Stimulated activated naive B cell treated with anti-CD40 and anti-IgM and Interleukin-4, amounts not matched to agents 10 μg/mL and 1 μg/mL and 100 μg/mL, for 72 hours (primary cell): Measurements from ENCODE around the gene LMTK3.
A peak's percentile ranks its signal among the peaks of the same experiment; 100 is the strongest.

Experiments used
- ATAC-seq, 2 donors: fragments of 150-1000 bp; cut with Tn5 transposase; replicated peaks; 2 replicates each; pipeline ENCODE4 v1.10.0; 2021; ENCODE audit warnings: moderate library complexity in 1 of 2
- DNase-seq: peaks from one replicate; pipeline ENCODE4 v3.0.0; 2021
- H3K27ac Mint-ChIP-seq: one replicate; pipeline ENCODE4 v1.8.0; 2022; ENCODE audit warnings: mild to moderate bottlenecking, mixed read lengths
- H3K27me3 Mint-ChIP-seq, 2 donors: one replicate each; pipeline ENCODE4 v1.8.0; 2022; ENCODE audit warnings: mixed read lengths in 2 of 2
- H3K36me3 Mint-ChIP-seq, 2 donors: one replicate each; pipeline ENCODE4 v1.8.0; 2022; ENCODE audit warnings: mixed read lengths in 2 of 2, mild to moderate bottlenecking in 1 of 2
- H3K4me1 Mint-ChIP-seq, 2 donors: one replicate each; pipeline ENCODE4 v1.8.0; 2022; ENCODE audit warnings: mixed read lengths in 2 of 2, mild to moderate bottlenecking in 1 of 2
- H3K4me3 Mint-ChIP-seq, 2 donors: one replicate each; pipeline ENCODE4 v1.8.0; 2022; ENCODE audit warnings: mild to moderate bottlenecking in 2 of 2, mixed read lengths in 2 of 2, moderate library complexity in 1 of 2
- H3K9me3 Mint-ChIP-seq, 2 donors: one replicate each; pipeline ENCODE4 v1.8.0; 2022; ENCODE audit warnings: mixed read lengths in 2 of 2, mild to moderate bottlenecking in 1 of 2

Gene LMTK3

GRCh38 chr19:48479686-48480085 lies 31.9 kb downstream of the LMTK3 start:
- ATAC-seq (no peak), DNase-seq (no peak)
- Mint-ChIP-seq H3K27ac (no peak overlapping the region), H3K4me3 (peak overlapping the region; percentile 85 to 94), H3K9me3 (no peaks in the 10 kb centered on the region), H3K4me1 (peaks cover 14 to 20% of the 10 kb centered on the region in 2 donors), H3K27me3 (peaks cover 0 to 10% of the 10 kb centered on the region in 2 donors), H3K36me3 (peaks cover 12 to 21% of the 10 kb centered on the region in 2 donors)

GRCh38 chr19:48478339-48479256 lies 33.0 kb downstream of the LMTK3 start:
- DNase-seq (no peak), ATAC-seq (no peak)
- Mint-ChIP-seq H3K4me1 (peaks cover 17 to 26% of the 10 kb centered on the region in 2 donors), H3K4me3 (no peak overlapping the region), H3K27ac (no peak overlapping the region), H3K27me3 (peaks cover 0 to 3% of the 10 kb centered on the region in 2 donors), H3K9me3 (no peaks in the 10 kb centered on the region), H3K36me3 (peaks cover 20 to 29% of the 10 kb centered on the region in 2 donors)

GRCh38 chr19:48477698-48478338 lies 33.8 kb downstream of the LMTK3 start:
- peaks cover 17 to 30% of the 10 kb centered on the region in 2 donors for H3K4me1 Mint-ChIP-seq
- no peak for ATAC-seq

GRCh38 chr19:48477067-48477685 lies 34.5 kb downstream of the LMTK3 start:
- peaks cover 31 to 42% of the 10 kb centered on the region in 2 donors for H3K36me3 Mint-ChIP-seq
- H3K27ac Mint-ChIP-seq, result peak overlapping the region; percentile 47
- H3K27me3 Mint-ChIP-seq, result no peaks in the 10 kb centered on the region
- no peak overlapping the region for H3K4me3 Mint-ChIP-seq
- H3K9me3 Mint-ChIP-seq, result no peaks in the 10 kb centered on the region
- ATAC-seq, result no peak
- H3K4me1 Mint-ChIP-seq, result peaks cover 19 to 35% of the 10 kb centered on the region in 2 donors
- DNase-seq, result no peak

More at GRCh38 chr19:48477698-48478338, 33.8 kb downstream of the LMTK3 start:
- no peak for DNase-seq
- Mint-ChIP-seq H3K27me3 (no peaks in the 10 kb centered on the region), H3K9me3 (no peaks in the 10 kb centered on the region), H3K36me3 (peaks cover 26 to 37% of the 10 kb centered on the region in 2 donors), H3K27ac (peak overlapping the region; percentile 56), H3K4me3 (no peak overlapping the region)

GRCh38 chr19:48476176-48476575 lies 35.5 kb downstream of the LMTK3 start:
- H3K27me3 Mint-ChIP-seq, result no peaks in the 10 kb centered on the region
- H3K27ac Mint-ChIP-seq, result peak overlapping the region; percentile 31
- no peak for DNase-seq
- H3K9me3 Mint-ChIP-seq, result no peaks in the 10 kb centered on the region
- no peak overlapping the region for H3K4me3 Mint-ChIP-seq
- H3K4me1 Mint-ChIP-seq, result peaks cover 14 to 36% of the 10 kb centered on the region in 2 donors
- H3K36me3 Mint-ChIP-seq, result peaks cover 34 to 50% of the 10 kb centered on the region in 2 donors
- ATAC-seq, result no peak

- Mint-ChIP-seq H3K9me3 (no peaks in the 10 kb centered on the region), H3K4me3 (no peak overlapping the region), H3K4me1 (peaks cover 11 to 36% of the 10 kb centered on the region in 2 donors), H3K36me3 (peaks cover 37 to 54% of the 10 kb centered on the region in 2 donors), H3K27ac (no peak overlapping the region), H3K27me3 (no peaks in the 10 kb centered on the region)
- ATAC-seq (no peak), DNase-seq (no peak)
Measured at GRCh38 chr19:48475369-48476068, 36.1 kb downstream of the LMTK3 start.

- H3K4me3 Mint-ChIP-seq, result no peak overlapping the region
- no peak for ATAC-seq
Measured at GRCh38 chr19:48474084-48474592, 37.5 kb downstream of the LMTK3 start.

GRCh38 chr19:48473161-48473966 lies 38.3 kb downstream of the LMTK3 start:
- no peaks in the 10 kb centered on the region for H3K27me3 Mint-ChIP-seq
- H3K4me3 Mint-ChIP-seq, result no peak overlapping the region
- DNase-seq (no peak), ATAC-seq (no peak)
- no peak overlapping the region for H3K27ac Mint-ChIP-seq
- peaks cover 10 to 38% of the 10 kb centered on the region in 2 donors for H3K4me1 Mint-ChIP-seq
- H3K9me3 Mint-ChIP-seq, result no peaks in the 10 kb centered on the region
- peaks cover 39 to 47% of the 10 kb centered on the region in 2 donors for H3K36me3 Mint-ChIP-seq

More at GRCh38 chr19:48474084-48474592, 37.5 kb downstream of the LMTK3 start:
- peaks cover 39 to 48% of the 10 kb centered on the region in 2 donors for H3K36me3 Mint-ChIP-seq
- H3K4me1 Mint-ChIP-seq, result peaks cover 8 to 33% of the 10 kb centered on the region in 2 donors
- DNase-seq, result no peak
- H3K9me3 Mint-ChIP-seq, result no peaks in the 10 kb centered on the region
- peak overlapping the region; percentile 53 for H3K27ac Mint-ChIP-seq
- no peaks in the 10 kb centered on the region for H3K27me3 Mint-ChIP-seq

- Mint-ChIP-seq H3K36me3 (peaks cover 39 to 47% of the 10 kb centered on the region in 2 donors), H3K27me3 (no peaks in the 10 kb centered on the region), H3K27ac (no peak overlapping the region), H3K4me1 (peaks cover 14 to 46% of the 10 kb centered on the region in 2 donors), H3K9me3 (no peaks in the 10 kb centered on the region), H3K4me3 (no peak overlapping the region)
- no peak for ATAC-seq
- no peak for DNase-seq
Measured at GRCh38 chr19:48471836-48472235, 39.8 kb downstream of the LMTK3 start.

- ATAC-seq (no peak), DNase-seq (no peak)
- Mint-ChIP-seq H3K36me3 (peaks cover 38 to 42% of the 10 kb centered on the region in 2 donors), H3K4me1 (peaks cover 14 to 46% of the 10 kb centered on the region in 2 donors), H3K27me3 (no peaks in the 10 kb centered on the region), H3K4me3 (peak overlapping the region in 1 of 2 donors; percentile 19), H3K27ac (no peak overlapping the region), H3K9me3 (no peaks in the 10 kb centered on the region)
Measured at GRCh38 chr19:48470856-48471255, 40.8 kb downstream of the LMTK3 start.

- H3K27me3 Mint-ChIP-seq, result no peaks in the 10 kb centered on the region
- no peaks in the 10 kb centered on the region for H3K9me3 Mint-ChIP-seq
- H3K36me3 Mint-ChIP-seq, result peaks cover 30 to 40% of the 10 kb centered on the region in 2 donors
- peaks cover 14 to 46% of the 10 kb centered on the region in 2 donors for H3K4me1 Mint-ChIP-seq
- DNase-seq, result no peak
- H3K4me3 Mint-ChIP-seq, result peak overlapping the region; percentile 83 to 89
- no peak for ATAC-seq
- H3K27ac Mint-ChIP-seq, result peak overlapping the region; percentile 56
Measured at GRCh38 chr19:48469934-48470680, 41.5 kb downstream of the LMTK3 start.

- DNase-seq, result peak; percentile 62
- Mint-ChIP-seq H3K9me3 (no peaks in the 10 kb centered on the region), H3K36me3 (peaks cover 26 to 34% of the 10 kb centered on the region in 2 donors), H3K4me3 (peak within 1 kb of the TSS; percentile 83 to 89), H3K4me1 (peaks cover 13 to 42% of the 10 kb centered on the region in 2 donors), H3K27me3 (no peaks in the 10 kb centered on the region), H3K27ac (peak within 1 kb of the TSS; percentile 93)
- peak; percentile 30 to 37 for ATAC-seq
Measured at GRCh38 chr19:48469289-48469881, 42.2 kb downstream of the LMTK3 start, which contains the start of gene CYTH2. Gene CYTH2 (plus strand): TSS chr19:48469369. CDS start chr19:48469508, 139 bp downstream.
